GM21737 (cell line): ENCODE results near the gene SPIB.
"Not testable (repeated sequence)": the region's sequence is repeated elsewhere in the genome, so short reads cannot be mapped to it uniquely, and the experiment has no call there.

Source experiments
- ATAC-seq: cut with Tn5 transposase; IDR thresholded peaks from one replicate; pipeline ENCODE4 v1.9.1; 2021; ENCODE audit warnings: mild to moderate bottlenecking, moderate library complexity; ENCODE audit not compliant: unreplicated experiment

The SPIB gene

DNA sequence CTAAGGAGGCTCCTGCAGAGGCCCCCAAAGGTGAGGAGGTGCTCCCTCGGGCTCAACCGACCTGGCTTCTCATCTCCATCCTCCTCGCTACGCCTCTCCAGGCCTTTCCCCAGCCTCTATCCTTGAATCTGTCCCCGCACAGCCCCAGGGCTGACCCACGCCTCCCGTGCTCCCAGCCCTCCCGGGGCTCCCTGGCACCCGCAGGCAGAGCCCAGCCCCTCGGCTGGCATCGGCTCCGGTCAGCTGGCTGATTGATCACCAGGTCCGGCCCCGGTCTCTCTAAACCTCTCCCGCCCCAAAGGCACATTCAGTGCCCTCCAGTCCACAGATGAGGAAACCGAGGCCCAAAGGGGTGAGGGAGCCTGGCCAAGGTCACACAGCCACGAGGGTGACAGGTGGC lies 16.5 kb downstream of the SPIB start:
- ATAC-seq = no peak

DNA sequence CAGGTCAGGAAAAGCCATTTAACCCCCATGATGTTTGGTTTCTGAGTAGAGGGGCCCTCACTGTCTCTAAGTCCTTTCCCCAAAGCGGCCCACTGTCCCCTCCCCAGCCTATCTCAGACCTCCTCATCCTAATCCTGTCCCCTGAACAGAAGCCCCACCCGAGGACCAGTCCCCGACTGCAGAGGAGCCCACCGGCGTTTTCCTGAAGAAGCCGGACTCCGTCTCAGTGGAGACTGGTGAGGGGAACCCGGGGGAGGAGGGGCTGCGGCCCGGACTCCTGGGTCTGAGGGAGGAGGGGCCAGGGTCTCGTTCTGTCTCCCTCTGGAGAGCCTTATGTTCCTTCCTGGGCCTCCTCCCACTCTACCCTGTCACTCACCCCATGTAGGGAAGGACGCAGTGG lies 16.9 kb downstream of the SPIB start:
- no peak for ATAC-seq

DNA sequence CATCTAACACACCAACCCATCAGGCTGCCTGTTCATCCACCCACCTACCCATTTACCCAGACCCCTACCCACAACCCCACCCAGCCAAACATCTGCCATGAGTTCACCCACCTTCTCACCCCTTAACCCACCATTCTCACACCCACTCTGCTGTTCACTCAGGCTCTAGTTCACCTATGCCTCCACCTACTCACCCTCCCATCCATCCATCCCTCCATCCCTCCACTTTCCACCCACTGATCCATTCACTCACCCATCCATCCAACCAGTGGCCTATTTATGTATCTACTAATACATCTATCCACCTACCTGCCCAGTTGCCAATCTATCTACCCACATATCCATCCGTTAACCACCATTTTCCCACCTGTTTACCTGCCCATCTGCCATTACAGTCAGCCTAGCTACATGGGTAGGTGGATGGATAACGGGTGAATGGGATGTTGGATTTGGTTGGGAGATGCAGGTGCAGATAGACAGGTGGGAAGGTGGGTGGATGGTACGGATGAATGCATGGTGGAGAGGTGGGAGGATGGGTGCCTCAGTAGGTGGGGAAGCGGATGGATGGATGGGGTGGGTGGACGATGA lies 19.2 kb downstream of the SPIB start:
- no peak for ATAC-seq

DNA sequence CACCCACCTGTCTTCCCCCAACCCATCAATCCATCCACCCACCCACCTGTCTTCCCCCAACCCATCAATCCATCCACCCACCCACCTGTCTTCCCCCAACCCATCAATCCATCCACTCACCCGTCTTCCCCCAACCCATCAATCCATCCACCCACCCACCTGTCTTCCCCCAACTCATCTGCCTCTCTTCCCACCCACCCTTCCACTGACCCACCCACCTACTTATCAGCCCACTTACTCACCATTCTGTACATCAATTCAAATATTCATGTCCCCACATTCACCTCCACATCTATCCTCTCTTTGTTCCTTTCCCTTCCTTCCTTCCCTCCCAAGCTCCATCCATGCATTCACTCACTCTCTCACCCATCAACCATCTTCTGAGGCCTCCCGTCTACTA lies 20.4 kb downstream of the SPIB start:
- not testable (repeated sequence) for ATAC-seq

DNA sequence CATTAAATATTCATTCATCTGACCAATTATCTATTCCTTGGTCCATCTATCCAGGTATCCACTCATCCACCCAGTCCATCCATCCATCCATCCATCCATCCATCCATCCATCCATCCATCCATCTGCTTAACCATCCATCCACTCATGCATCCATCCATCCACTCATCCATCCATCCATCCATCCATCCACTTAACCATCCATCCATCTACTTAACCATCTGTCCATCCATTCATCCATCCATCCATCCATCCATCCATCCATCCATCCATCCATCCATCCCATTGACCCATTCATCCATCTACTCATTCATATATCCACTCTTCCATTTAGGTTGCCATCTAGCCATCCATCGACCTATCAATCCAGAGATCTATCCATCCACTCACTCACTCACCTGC lies 25.3 kb downstream of the SPIB start:
- ATAC-seq = no peak

DNA sequence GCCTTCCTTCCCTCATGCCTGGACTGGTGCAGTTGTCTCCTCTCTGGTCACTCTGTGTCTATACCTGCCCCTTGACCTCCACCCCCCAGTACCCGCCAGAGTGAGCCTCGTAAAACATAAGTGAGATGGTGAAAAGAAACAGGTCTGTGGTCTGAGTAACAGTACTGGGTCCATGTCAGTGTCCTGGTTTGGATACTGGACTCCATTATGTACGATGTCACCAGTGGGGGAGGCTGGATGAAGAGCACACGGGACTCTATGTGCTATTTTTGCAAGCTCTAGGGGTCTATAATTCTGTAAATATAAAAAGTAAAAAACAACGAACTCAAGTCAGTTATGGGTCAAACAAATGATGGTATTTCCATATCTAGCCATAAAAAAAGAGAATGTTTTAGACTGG lies 28.3 kb downstream of the SPIB start:
- no peak for ATAC-seq

DNA sequence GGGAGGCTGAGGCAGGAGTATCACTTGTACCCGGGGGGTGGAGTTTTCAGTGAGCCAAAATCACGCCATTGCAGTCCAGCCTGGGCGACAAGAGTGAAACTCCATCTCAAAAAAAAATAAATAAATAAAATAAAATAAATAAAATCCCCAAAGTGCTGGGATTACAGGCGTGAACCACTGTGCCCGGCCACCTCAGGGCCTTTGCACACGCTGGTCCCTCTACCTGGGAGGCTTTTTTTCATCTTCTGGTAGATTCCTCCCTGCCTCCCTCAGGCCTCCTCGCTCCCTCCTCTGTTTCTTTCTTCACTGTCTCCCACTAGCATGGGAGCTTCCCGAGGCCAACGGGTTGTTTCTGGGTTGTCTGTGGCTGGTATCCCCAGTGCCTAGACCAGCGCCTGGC lies 29.0 kb downstream of the SPIB start:
- ATAC-seq = no peak

DNA sequence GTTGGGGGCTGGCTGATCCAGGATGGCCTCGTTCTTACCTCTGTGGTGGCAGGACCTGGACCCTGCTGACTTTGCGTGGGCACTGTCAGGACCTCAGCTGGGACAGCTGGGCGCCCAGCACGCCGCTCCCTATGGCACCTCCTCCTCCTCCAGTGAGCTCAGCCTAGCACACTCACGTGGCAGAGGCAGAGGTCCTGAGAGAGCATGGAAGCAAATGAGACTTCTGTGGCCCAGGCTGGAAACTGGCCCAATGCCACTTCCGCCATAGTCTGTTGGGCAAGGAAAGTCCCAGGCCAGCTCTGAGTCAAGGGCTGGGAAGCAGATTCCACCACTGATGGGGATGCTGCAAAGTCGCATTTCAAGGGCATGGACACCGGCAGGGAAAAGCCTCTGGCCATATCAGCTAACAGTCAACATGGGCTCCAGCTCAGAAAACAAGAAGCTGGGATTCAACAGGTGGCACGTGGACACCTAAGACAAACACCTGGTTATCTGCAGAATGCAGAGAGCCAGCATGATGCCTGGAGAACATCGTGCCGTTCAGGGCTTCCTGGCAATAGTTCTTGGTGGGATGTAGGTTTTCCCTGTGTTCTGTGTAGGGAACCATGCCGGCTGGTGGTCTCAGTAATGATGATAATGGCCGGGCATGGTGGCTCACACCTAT lies 30.6 kb downstream of the SPIB start:
- ATAC-seq = no peak

DNA sequence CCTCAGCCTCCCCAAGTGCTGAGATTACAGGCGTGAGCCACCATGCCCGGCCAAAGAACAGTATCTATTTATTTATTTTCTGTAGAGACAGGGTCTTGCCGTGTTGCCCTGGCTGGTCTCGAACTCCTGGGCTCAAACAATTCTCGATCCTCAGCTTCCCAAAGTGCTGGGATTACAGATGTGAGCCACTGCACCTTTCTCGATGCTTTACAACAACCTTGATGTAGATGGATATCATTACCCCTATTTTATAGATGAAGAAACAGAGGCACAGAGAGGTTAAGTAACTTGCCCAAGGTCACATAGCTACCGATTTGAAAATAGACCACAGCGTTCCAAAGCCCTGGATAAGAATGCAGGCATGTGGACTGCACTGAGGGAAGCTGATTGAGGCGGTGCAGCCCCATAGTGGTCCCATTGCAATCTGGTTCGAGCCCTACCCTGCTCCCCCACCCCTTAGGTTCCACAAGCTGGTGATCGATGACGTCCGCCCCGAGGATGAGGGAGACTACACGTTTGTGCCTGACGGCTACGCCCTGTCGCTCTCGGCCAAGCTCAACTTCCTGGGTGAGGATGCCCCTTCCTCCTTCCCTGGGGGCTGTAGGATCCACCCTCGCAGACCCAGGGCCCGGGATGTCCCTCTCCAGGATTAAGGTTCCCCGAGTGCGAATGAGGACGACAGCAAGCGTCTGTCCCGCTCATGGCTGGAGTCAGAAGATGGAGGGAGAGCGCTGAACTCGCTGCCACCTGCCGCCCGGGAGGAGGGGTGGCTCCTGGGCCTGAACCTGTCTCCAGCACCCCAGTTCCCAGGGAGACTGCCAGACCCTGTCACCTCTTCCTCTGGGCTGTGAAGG lies 31.9 kb downstream of the SPIB start:
- no peak for ATAC-seq

DNA sequence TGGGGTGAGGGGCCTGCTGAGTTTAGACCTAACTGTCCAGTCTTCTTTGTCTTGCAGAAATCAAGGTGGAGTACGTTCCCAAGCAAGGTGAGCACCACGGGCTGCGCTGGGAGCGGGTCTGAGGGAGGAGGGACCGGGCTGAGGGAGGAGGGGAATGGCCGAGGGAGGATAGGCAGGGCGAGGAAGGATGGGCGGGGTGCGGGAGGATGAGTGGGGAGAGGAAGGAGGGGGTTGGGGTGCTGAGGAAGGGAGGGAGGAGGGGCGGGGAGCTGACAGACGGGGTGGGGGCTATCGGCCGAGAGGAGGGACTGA lies 32.4 kb downstream of the SPIB start:
- no peak for ATAC-seq

DNA sequence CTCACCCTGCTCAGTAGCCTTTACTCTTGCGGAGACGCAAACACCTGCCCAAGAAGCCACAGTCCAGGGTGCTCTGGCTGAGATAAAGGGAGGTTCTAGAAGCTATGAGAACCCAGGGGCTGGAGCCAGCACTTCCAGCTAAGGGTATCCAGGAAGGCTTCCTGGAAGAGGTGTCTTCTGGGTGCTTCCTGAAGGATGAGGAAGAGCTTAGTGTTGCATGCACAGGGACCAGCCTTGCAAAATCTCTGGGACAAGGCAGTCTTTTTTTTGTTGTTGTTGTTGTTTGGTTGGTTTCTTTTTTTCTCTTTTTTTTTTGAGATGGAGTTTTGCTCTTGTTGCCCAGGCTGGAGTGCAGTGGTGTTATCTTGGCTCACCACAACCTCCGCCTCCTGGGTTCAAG lies 34.5 kb downstream of the SPIB start:
- no peak for ATAC-seq

DNA sequence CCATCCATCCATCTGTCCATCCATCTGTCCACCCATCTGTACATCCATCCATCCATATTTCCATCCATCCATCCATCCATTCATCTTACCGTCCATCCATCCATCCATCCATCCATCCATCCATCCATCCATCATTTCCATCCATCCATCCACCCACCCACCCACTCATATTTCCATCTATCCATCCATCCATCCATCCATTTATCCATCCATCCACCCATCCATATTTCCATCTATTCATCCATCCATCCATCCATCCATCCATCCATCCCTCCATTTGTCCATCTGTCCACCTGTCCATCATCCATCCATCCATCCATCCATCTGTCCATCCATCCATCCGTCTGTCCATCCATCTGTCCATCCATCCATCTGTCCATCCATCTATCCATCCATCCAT lies 37.3 kb downstream of the SPIB start:
- ATAC-seq = no peak

DNA sequence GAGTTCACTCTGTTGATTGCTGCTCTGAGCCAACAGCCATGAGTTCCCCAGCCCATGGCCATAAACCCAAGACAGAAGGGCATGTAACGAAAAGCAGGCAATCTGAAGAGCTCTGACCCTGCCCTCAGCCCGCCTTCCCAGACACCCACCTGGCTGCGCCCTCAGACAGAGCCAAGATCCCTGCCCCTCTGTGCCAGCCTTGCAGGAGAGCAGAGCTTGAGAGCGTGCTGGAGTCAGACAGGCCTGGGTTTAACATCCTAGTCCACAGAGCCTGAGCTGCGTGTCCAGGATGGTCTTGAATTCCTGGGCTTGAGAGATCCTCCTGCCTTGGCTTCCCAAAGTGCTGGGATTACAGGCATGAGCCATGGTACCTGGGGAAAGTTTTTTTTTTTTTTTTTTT lies 38.6 kb downstream of the SPIB start:
- ATAC-seq = no peak

DNA sequence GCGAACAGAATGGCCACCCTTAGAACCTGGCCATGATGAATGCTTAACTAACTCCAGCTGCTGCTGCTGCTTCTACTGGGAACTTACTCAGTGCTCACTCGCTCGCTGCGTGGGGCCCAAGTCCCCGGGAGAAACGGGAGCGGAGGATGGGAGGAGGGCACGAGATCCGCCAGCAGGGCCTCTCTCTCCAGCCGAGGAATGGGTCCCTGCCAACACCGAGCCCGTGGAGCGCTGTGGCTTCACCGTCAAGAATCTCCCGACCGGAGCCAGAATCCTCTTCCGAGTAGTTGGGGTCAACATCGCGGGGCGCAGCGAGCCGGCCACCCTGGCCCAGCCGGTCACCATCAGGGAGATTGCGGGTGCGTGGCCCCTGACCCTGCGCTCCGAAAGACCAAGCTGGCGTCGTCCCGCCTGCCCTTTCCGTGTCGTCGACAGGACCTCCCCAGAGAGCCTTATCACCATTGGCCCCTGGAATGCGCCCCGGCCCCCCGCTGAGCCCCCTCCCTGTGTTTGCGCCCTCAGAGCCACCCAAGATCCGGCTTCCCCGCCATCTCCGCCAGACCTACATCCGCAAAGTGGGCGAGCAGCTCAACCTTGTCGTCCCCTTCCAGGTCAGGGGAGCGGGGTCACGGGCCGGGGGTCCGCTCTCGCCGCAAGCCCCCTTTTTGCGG lies 39.8 kb downstream of the SPIB start:
- ATAC-seq = no peak

DNA sequence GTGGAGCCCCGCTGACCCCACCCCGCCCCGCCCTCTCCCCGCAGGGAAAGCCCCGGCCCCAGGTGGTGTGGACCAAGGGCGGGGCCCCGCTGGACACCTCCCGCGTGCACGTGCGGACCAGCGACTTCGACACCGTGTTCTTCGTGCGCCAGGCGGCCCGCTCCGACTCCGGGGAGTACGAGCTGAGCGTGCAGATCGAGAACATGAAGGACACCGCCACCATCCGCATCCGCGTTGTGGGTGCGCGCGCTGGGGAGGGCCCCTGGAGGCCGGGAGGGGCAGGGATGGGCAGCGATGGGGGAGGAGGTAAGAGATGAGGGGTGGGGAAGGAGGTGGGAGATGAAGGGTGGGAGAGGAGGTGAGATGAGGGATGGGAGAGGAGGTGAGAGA lies 40.3 kb downstream of the SPIB start:
- no peak for ATAC-seq

DNA sequence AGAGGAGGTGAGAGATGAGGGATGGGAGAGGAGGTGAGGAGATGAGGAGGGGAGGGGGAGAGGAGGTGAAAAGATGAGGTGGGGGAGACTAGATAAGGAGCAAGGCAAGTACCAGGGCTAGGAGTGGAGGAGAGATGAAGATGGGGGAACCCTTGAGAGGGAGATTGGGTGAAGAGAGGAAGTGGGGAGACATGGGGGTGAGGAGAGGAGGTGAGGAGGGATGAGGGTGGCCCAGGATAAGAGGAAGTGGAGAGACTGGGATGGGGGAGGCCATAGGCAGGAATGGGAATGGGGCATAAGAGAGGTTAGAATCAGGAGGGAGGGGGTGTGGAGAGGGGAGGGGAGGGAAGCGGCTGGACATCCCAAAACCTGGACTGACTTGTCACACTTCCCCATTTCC lies 40.9 kb downstream of the SPIB start:
- ATAC-seq = no peak

DNA sequence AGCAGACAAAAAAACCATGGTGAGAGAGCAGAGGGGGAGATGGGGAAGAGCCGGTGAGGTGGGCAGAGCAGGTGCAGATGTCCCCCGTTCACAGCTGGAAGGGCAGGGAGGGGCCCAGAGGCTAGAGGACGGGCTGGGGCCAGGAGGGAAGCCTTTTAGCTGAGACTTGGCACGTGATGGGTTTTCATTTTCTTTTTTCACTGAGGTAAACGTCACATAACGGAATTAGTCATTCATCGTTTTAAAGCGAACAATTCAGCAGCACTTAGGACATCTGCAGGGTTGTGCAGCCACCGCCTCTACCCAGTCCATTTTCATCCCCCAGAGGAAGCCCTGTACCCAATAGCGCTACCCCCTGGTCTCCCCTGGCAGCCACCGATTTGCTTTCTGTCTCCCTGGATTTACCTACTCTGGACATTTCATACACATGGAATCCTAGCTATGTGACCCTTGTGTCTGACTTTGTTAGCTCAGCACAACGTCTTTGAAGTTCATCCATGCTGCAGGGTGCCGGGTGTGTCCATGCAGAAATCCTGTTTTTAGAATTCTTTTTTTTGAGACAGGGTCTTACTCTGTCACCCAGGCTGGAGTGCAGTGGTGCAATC lies 41.5 kb downstream of the SPIB start:
- peak; percentile 56 for ATAC-seq

DNA sequence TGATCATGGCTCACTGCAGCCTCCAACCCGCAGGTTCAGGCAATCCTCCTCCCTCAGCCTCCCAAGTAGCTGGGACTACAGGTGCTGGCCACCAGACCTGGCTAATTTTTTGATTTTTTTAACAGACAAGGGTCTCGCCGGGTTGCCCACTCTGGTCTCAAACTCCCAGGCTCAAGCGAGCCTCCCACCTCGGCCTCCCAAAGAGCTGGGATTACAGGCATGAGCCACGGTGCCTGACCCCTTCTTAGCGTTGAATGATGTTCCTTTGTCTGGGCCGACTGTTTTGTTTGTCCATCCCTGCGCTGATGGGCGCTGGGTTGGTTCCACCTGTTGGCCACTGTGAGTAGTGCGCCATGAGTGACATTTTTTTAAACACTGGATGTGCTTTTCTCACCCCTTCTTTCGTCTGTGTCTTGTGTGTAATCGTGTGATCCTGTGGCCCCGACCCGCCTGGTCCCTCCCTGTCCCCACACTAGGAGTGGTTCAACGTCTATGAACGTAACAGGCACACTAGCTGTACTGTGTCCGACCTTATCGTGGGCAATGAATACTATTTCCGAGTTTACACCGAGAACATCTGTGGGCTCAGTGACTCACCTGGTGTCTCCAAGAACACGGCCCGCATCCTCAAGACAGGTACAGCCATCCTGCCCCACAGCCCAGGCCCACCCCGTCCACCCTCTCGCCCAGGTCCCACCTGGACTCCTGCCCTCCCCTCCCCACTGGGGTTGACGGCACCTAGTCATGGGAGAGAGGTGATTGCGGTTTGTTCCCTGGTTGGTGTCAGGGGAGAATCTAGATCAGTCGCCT lies 42.5 kb downstream of the SPIB start:
- ATAC-seq = no peak

DNA sequence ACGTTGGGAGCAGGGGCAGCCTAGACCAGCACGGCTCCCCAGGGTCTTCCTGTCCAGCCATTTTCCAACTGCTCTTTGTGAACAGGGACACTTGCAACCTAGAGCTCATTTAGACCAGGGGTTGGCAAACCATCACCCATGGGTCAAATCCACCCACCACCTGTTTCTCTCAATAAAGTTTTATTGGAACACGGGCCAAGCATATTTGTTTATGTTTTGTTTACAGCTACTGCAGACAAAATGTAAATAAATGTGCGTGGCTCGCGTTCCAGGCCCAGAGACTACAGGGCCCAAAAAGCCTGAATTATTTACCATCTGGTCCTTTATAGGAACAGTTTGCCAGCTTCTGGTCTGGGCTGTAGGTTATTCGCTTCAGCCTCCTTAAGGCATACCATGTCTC lies 44.2 kb downstream of the SPIB start:
- no peak for ATAC-seq

DNA sequence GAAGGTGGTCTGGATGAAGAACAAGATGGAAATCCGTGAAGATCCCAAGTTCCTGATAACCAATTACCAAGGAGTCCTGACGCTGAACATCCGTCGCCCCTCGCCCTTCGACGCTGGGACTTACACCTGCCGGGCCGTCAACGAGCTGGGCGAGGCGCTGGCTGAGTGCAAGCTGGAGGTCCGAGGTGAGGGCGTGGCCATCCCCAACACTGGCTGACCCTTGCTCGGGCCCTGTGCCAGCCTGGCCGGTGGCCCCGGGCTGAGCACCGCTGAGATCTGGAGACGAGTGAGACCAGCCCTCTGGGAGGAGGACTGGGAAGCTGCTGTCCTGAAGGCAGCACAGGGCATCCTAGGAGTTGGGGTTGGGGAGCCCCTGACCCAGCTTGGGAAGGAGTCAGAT lies 45.6 kb downstream of the SPIB start:
- ATAC-seq = no peak

DNA sequence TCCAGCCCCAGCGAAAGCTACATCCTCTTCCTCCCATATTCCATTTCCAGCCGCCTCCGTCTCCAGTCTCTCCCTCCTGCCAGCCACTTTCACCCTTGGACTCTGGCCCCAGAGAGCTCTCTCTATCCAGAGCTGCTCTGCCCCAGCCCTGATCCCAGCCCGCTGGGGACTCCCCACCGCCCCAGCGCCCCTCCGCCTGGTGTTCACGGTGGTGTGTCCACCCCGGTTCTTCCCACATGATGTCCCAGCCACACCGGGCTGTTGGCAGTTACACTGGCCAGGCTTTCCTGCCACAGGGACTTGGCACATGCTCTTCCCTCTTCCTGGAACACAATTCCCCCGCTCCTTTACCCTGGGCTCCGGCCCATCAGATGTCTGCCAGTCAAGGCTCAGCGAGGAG lies 46.3 kb downstream of the SPIB start:
- ATAC-seq = no peak
